Endothelial cell of coronary artery (primary cell): ENCODE results near the gene SPACA5. TPM values are rescaled to one million over a fixed set of nuclear protein-coding genes. Genes with fewer than 3 reads are reported as not detected.

Experiments used
- total RNA-seq: library from RNA; depleted of rRNA; stranded (reverse); fragments of >200 nt; gene quantifications from 2 replicates; pipeline ENCODE4 v1.2.3, GENCODE V29; 2014

SPACA5 gene
- total RNA-seq, result not detected in 2 replicates

DNA sequence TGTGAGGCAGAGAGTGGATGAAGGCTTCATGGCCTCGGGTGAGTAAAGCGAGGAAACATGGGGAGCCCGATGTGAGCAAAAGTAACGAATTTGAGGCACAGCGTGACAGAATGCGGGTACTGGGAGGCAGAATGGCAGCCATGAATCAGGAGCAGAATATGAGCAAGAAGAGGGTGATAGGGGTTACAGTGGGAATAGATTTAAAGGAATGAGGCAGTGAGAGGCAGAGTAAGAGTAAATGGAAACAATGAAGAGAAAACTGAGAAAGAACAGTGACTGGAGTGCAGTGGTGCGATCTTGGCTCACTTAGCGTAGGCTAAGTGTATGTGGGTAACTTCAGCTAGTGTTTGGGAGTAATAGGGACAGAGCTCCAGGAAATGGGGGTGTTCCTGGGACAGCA lies at the start of gene SPACA5:
TSS of gene SPACA5 (plus strand) at position 301 of the 400 bp plus-strand sequence. CDS start 815 bp downstream, outside the sequence.

GRCh38 chrX:48003758-48004457 lies 2.9 kb upstream of the SPACA5 start, which contains the start of gene ZNF182:
Gene ZNF182 (minus strand): TSS chrX:48003989. CDS start chrX:48002609, 1,380 bp downstream.

Other genes starting within 250 kb of the SPACA5 start
- gene ZNF81, start 170.1 kb upstream of the SPACA5 start, total RNA-seq, result 3.7 and 6.7 TPM in 2 replicates
- gene ZNF182, start 3.0 kb upstream of the SPACA5 start, total RNA-seq, result 2.2 and 2.8 TPM in 2 replicates
- 0.54 and 1.5 TPM in 2 replicates for gene ZNF630, start 64.7 kb downstream of the SPACA5 start, total RNA-seq
- not detected in 2 replicates for gene SPACA5B, start 123.6 kb downstream of the SPACA5 start, total RNA-seq
- gene SSX5, start 189.8 kb downstream of the SPACA5 start, total RNA-seq, result not detected in 2 replicates
- not detected in 2 replicates for gene SSX1, start 248.4 kb downstream of the SPACA5 start, total RNA-seq